Measurements from ENCODE around the gene GPC5. TPM values are rescaled to one million over a fixed set of nuclear protein-coding genes. Genes with fewer than 3 reads are reported as not detected.
A peak's percentile ranks its signal among the peaks of the same experiment; 100 is the strongest.

Gene GPC5
- total RNA-seq, 1 donor from 2014 or later, result 0.07 TPM

- no peaks in the 10 kb centered on the region for H3K79me2 ChIP-seq (ENCODE audit: low read depth)
- no peaks in the 10 kb centered on the region for H3K27me3 ChIP-seq
- DNase-seq (ENCODE audit: low spot score), result no peak
- no peaks in the 10 kb centered on the region for H3F3A ChIP-seq (ENCODE audit: low read depth)
- no peaks in the 10 kb centered on the region for H3K4me1 ChIP-seq
- TF ChIP-seq EZH2 (IDR thresholded peaks at IDR 0.05), result no peak
- TF ChIP-seq EZH2phosphoT487 (IDR thresholded peaks at IDR 0.05), result no peak
- TF ChIP-seq CTCF (IDR thresholded peaks at IDR 0.05), result no peak
- no peak overlapping the region for H3K4me3 ChIP-seq
- peaks cover 5% of the 10 kb centered on the region for H3K9me3 Mint-ChIP-seq
- H3K4me2 ChIP-seq, result no peak overlapping the region
- no peak overlapping the region for H2AFZ ChIP-seq (replicated peaks)
- H3K36me3 ChIP-seq, result no peaks in the 10 kb centered on the region
- H3K36me3 Mint-ChIP-seq, result no peaks in the 10 kb centered on the region
- H4K20me1 ChIP-seq (ENCODE audit: low read depth), result no peaks in the 10 kb centered on the region
- no peaks in the 10 kb centered on the region for H3K9me3 ChIP-seq (ENCODE audit: low read depth)
- peaks cover 3% of the 10 kb centered on the region for H3K4me1 Mint-ChIP-seq
- H3K27me3 Mint-ChIP-seq (ENCODE audit: insufficient read depth, low read depth), result no peaks in the 10 kb centered on the region
- H3K4me3 Mint-ChIP-seq, result no peak overlapping the region
- H3K9ac ChIP-seq, result no peak overlapping the region
- H3K27ac Mint-ChIP-seq, result peak overlapping the region; percentile 54
- no peak overlapping the region for H3K27ac ChIP-seq
Measured at GRCh38 chr13:91965511-91965910, 567.1 kb downstream of the GPC5 start.

GRCh38 chr13:91978571-91978970 is 580.1 kb downstream of the GPC5 start:
- DNase-seq (ENCODE audit: low spot score), result no peak

GRCh38 chr13:91986761-91987483 is 588.5 kb downstream of the GPC5 start:
- H3K4me1 ChIP-seq, result peaks cover 13% of the 10 kb centered on the region
- no peak overlapping the region for H3K4me2 ChIP-seq
- no peaks in the 10 kb centered on the region for H3K36me3 Mint-ChIP-seq
- H3K79me2 ChIP-seq (ENCODE audit: low read depth), result no peaks in the 10 kb centered on the region
- H3F3A ChIP-seq (ENCODE audit: low read depth), result no peaks in the 10 kb centered on the region
- no peak overlapping the region for H3K4me3 Mint-ChIP-seq
- H3K27ac ChIP-seq, result no peak overlapping the region
- no peak overlapping the region for H3K9ac ChIP-seq
- H3K27me3 ChIP-seq, result no peaks in the 10 kb centered on the region
- no peaks in the 10 kb centered on the region for H3K27me3 Mint-ChIP-seq (ENCODE audit: insufficient read depth, low read depth)
- H3K4me1 Mint-ChIP-seq, result peaks cover 17% of the 10 kb centered on the region
- peak overlapping the region; percentile 84 for H3K27ac Mint-ChIP-seq
- no peak for DNase-seq (ENCODE audit: low spot score)
- no peak overlapping the region for H2AFZ ChIP-seq (replicated peaks)
- H3K36me3 ChIP-seq, result no peaks in the 10 kb centered on the region
- H3K4me3 ChIP-seq, result no peak overlapping the region
- H3K9me3 ChIP-seq (ENCODE audit: low read depth), result no peaks in the 10 kb centered on the region
- H4K20me1 ChIP-seq (ENCODE audit: low read depth), result no peaks in the 10 kb centered on the region
- TF ChIP-seq EZH2 (IDR thresholded peaks at IDR 0.05) (no peak), EZH2phosphoT487 (IDR thresholded peaks at IDR 0.05) (no peak), CTCF (IDR thresholded peaks at IDR 0.05) (no peak)
- H3K9me3 Mint-ChIP-seq, result no peaks in the 10 kb centered on the region

More at GRCh38 chr13:91978571-91978970, 580.1 kb downstream of the GPC5 start:
- no peak for TF ChIP-seq EZH2 (IDR thresholded peaks at IDR 0.05)
- Histone ChIP-seq H3K27ac (no peak overlapping the region), H3K9me3 (ENCODE audit: low read depth) (no peaks in the 10 kb centered on the region), H3K4me2 (no peak overlapping the region), H3K27me3 (no peaks in the 10 kb centered on the region), H4K20me1 (ENCODE audit: low read depth) (no peaks in the 10 kb centered on the region), H3K79me2 (ENCODE audit: low read depth) (no peaks in the 10 kb centered on the region), H3K4me3 (no peak overlapping the region), H2AFZ (replicated peaks) (no peak overlapping the region), H3F3A (ENCODE audit: low read depth) (no peaks in the 10 kb centered on the region), H3K4me1 (no peaks in the 10 kb centered on the region), H3K36me3 (no peaks in the 10 kb centered on the region), H3K9ac (no peak overlapping the region)
- Mint-ChIP-seq H3K4me3 (no peak overlapping the region), H3K4me1 (no peaks in the 10 kb centered on the region), H3K27ac (no peak overlapping the region), H3K27me3 (ENCODE audit: insufficient read depth, low read depth) (no peaks in the 10 kb centered on the region), H3K9me3 (peaks cover 8% of the 10 kb centered on the region), H3K36me3 (no peaks in the 10 kb centered on the region)

GRCh38 chr13:91988331-91988730 is 589.9 kb downstream of the GPC5 start:
- Histone ChIP-seq H3K36me3 (no peaks in the 10 kb centered on the region), H2AFZ (replicated peaks) (no peak overlapping the region), H3K79me2 (ENCODE audit: low read depth) (no peaks in the 10 kb centered on the region), H3K9me3 (ENCODE audit: low read depth) (no peaks in the 10 kb centered on the region), H3F3A (ENCODE audit: low read depth) (no peaks in the 10 kb centered on the region), H3K9ac (no peak overlapping the region), H3K4me3 (no peak overlapping the region), H3K4me2 (peak overlapping the region; percentile 64), H3K27me3 (no peaks in the 10 kb centered on the region), H3K4me1 (peaks cover 13% of the 10 kb centered on the region), H4K20me1 (ENCODE audit: low read depth) (no peaks in the 10 kb centered on the region), H3K27ac (no peak overlapping the region)
- DNase-seq (ENCODE audit: low spot score), result peak; percentile 62
- Mint-ChIP-seq H3K4me3 (no peak overlapping the region), H3K9me3 (no peaks in the 10 kb centered on the region), H3K4me1 (peaks cover 23% of the 10 kb centered on the region), H3K36me3 (no peaks in the 10 kb centered on the region), H3K27me3 (ENCODE audit: insufficient read depth, low read depth) (no peaks in the 10 kb centered on the region), H3K27ac (no peak overlapping the region)
- TF ChIP-seq EZH2 (IDR thresholded peaks at IDR 0.05), result no peak
- TF ChIP-seq EZH2phosphoT487 (IDR thresholded peaks at IDR 0.05), result peak; percentile 47
